ENCODE data around the gene TLE7.

DNA sequence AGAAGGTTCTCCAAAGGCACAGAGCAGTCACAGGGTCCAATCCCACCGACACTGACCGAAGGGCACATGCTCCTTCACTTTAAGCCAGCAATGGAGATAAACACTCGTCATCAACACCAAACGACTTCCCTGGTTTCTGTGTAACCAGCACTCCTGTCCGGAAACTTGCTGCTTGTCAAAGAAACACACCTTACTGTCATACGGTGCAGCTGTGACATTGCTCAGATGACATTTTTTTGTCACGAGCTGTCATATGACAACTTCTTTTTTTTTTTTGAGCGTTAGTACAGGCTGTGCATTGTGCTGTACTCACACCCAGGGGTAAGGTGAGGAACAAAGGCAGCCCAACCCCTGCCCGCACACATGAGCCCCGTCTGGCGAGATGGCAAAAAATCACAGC, 39.2 kb downstream of the TLE7 start:
- no peak for TF ChIP-seq CTCF (IDR thresholded peaks at IDR 0.05)
- no peak for TF ChIP-seq POLR2A (IDR thresholded peaks at IDR 0.05)
